OCI-LY3 (cell line): ENCODE results near the gene BEAN1.

Experiments used
- H2AFZ ChIP-seq: fragments of 200-600, 300-600 bp; shearing (Covaris generic); 2 replicates; pipeline ENCODE4 v1.6.0; 2014; ENCODE audit warnings: antibody characterized with exemption, low read depth, low read length
- H3K27ac ChIP-seq: fragments of 200-600, 300-600 bp; sonication (generic); 2 replicates; pipeline ENCODE4 v1.5.1; 2014; ENCODE audit warnings: mild to moderate bottlenecking, low read length, moderate library complexity, mixed read lengths
- H3K27me3 ChIP-seq: fragments of 200-600, 300-600 bp; sonication (generic); 2 replicates; pipeline ENCODE4 v1.6.1; 2014; ENCODE audit warnings: low read depth, low read length, mixed read lengths
- H3K36me3 ChIP-seq: fragments of 200-600, 300-600 bp; sonication (generic); replicated peaks from 2 replicates; pipeline ENCODE3; 2014; ENCODE audit warnings: low read depth, low read length, mixed read lengths
- H3K4me1 ChIP-seq: fragments of 300-600, 200-600 bp; sonication (generic); 2 replicates; pipeline ENCODE4 v1.6.1; 2014; ENCODE audit warnings: low read length, mixed read lengths
- H3K4me2 ChIP-seq: fragments of 200-600, 300-600 bp; sonication (generic); 2 replicates; pipeline ENCODE4 v1.6.1; 2014; ENCODE audit warnings: low read length, mixed read lengths
- H3K4me3 ChIP-seq: fragments of 300-600, 200-600 bp; sonication (generic); 2 replicates; pipeline ENCODE4 v1.5.1; 2014; ENCODE audit warnings: antibody characterized with exemption, mild to moderate bottlenecking, low read length, moderate library complexity
- H3K79me2 ChIP-seq: fragments of 300-600, 200-600 bp; shearing (Covaris generic); 2 replicates; pipeline ENCODE4 v1.6.1; 2014; ENCODE audit warnings: mild to moderate bottlenecking, low read length, mixed read lengths
- H3K9ac ChIP-seq: fragments of 300-600, 200-600 bp; shearing (Covaris generic); 2 replicates; pipeline ENCODE4 v1.6.0; 2014; ENCODE audit warnings: mild to moderate bottlenecking, low read length, moderate library complexity
- H3K9me3 ChIP-seq: fragments of 200-600, 300-600 bp; shearing (Covaris generic); 2 replicates; pipeline ENCODE4 v1.6.1; 2014; ENCODE audit warnings: low read length, mixed read lengths; ENCODE audit not compliant: insufficient read depth
- H4K20me1 ChIP-seq: fragments of 200-600, 300-600 bp; sonication (generic); 2 replicates; pipeline ENCODE4 v1.6.1; 2016; ENCODE audit warnings: low read length, mixed read lengths; ENCODE audit not compliant: insufficient read depth
- EZH2phosphoT487 ChIP-seq: fragments of 200-600 bp; shearing (Covaris generic); IDR thresholded peaks from 2 replicates; pipeline ENCODE4 v1.6.1; 2018; ENCODE audit warnings: antibody characterized with exemption, mixed run types, low read depth
- TF ChIP-seq, protein P1 (sequence below): fragments of 200-600, 300-600 bp; sonication (generic); IDR thresholded peaks from 2 replicates; pipeline ENCODE4 v1.5.1; 2014; ENCODE audit warnings: antibody characterized with exemption, low read length, low read depth

The BEAN1 gene

DNA sequence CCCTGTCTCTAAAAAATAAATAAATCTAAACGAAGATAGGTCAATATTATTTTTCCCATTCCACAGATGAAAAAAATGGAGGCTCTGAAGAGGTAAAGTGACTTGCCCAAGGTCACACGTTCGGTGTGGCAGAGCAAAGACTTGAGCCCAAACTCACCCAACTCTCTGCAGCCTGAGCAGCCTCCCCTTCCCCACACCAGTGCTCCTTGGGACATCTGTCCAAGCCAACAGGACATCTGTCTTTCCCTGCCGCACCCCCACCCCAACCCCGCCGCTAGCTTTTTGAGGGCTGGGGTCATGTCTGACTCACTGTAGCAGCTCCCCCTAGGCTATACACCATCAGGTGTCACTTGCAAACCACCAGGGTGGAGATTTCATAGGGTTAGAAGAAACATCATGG, 5.2 kb upstream of the BEAN1 start:
- H3K4me3 ChIP-seq = no peak overlapping the region
- no peaks in the 10 kb centered on the region for H3K9me3 ChIP-seq
- no peak overlapping the region for H2AFZ ChIP-seq
- H3K4me2 ChIP-seq = no peak overlapping the region
- peaks cover 11% of the 10 kb centered on the region for H3K4me1 ChIP-seq
- H3K79me2 ChIP-seq = no peaks in the 10 kb centered on the region
- H4K20me1 ChIP-seq = no peaks in the 10 kb centered on the region
- peaks cover 6% of the 10 kb centered on the region; the same call in 1 of the 2 replicates for H3K27me3 ChIP-seq
- TF ChIP-seq, protein P1, sequence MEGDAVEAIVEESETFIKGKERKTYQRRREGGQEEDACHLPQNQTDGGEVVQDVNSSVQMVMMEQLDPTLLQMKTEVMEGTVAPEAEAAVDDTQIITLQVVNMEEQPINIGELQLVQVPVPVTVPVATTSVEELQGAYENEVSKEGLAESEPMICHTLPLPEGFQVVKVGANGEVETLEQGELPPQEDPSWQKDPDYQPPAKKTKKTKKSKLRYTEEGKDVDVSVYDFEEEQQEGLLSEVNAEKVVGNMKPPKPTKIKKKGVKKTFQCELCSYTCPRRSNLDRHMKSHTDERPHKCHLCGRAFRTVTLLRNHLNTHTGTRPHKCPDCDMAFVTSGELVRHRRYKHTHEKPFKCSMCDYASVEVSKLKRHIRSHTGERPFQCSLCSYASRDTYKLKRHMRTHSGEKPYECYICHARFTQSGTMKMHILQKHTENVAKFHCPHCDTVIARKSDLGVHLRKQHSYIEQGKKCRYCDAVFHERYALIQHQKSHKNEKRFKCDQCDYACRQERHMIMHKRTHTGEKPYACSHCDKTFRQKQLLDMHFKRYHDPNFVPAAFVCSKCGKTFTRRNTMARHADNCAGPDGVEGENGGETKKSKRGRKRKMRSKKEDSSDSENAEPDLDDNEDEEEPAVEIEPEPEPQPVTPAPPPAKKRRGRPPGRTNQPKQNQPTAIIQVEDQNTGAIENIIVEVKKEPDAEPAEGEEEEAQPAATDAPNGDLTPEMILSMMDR = no peak
- no peak for TF ChIP-seq EZH2phosphoT487
- H3K9ac ChIP-seq = no peak overlapping the region
- no peak overlapping the region for H3K27ac ChIP-seq
- H3K36me3 ChIP-seq = no peaks in the 10 kb centered on the region

DNA sequence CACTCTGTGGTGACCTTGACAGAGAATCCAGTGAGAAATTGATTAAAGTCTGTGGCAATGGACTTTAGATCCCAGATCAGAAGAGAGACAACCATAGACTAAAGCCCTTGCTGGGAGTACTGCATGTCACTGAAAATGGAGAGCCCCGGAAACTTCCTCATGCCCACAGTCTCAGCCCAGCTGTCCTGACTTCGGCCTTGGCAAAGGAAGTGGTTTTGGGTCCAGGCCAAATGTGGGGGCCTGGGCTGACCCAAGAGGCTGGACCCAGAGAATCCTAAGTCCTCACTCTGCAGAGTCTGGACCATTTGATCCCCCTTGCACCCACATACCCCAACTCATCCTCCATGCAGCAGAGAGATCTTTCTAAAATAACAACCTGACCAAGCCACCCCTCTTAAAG, 4.7 kb upstream of the BEAN1 start:
- TF ChIP-seq, protein P1 = no peak
- no peak for TF ChIP-seq EZH2phosphoT487
- no peak overlapping the region for H3K4me3 ChIP-seq
- H3K27me3 ChIP-seq = peaks cover 6% of the 10 kb centered on the region; the same call in 1 of the 2 replicates

DNA sequence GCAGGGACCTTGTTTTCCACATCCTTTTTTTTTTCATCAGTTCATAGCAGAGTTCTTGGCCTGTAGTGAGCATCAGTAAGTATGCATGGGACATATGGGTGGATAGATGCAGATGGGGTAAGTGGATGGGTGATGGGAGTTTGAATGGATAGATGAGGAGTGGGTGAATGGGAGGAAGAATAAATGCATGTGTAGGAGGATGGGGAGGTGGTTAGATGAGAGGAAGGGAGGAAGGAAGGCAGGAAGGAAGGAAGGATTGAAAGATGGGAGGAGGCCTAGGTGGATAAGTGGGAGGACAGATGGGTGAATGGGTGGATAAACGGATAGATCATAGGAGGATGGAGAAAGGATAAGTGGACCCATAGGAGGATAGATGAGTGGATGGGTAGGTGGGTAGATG, 3.9 kb upstream of the BEAN1 start:
- Histone ChIP-seq H2AFZ (no peak overlapping the region), H3K27ac (no peak overlapping the region), H3K79me2 (no peaks in the 10 kb centered on the region), H4K20me1 (no peaks in the 10 kb centered on the region), H3K36me3 (no peaks in the 10 kb centered on the region), H3K4me3 (no peak overlapping the region), H3K4me1 (peaks cover 6% of the 10 kb centered on the region), H3K4me2 (no peak overlapping the region), H3K9me3 (no peaks in the 10 kb centered on the region), H3K9ac (no peak overlapping the region), H3K27me3 (peaks cover 6% of the 10 kb centered on the region; the same call in 1 of the 2 replicates)
- TF ChIP-seq, protein P1 = no peak
- TF ChIP-seq EZH2phosphoT487 = no peak

More for the DNA sequence above, 4.7 kb upstream of the BEAN1 start:
- Histone ChIP-seq H3K9ac (no peak overlapping the region), H3K9me3 (no peaks in the 10 kb centered on the region), H3K79me2 (no peaks in the 10 kb centered on the region), H3K27ac (no peak overlapping the region), H3K4me2 (no peak overlapping the region), H3K4me1 (peaks cover 11% of the 10 kb centered on the region), H3K36me3 (no peaks in the 10 kb centered on the region), H4K20me1 (no peaks in the 10 kb centered on the region), H2AFZ (no peak overlapping the region)

- H3K9ac ChIP-seq = no peak overlapping the region
- H3K27me3 ChIP-seq = peaks cover 5% of the 10 kb centered on the region; the same call in 1 of the 2 replicates
- no peak overlapping the region for H2AFZ ChIP-seq
- no peaks in the 10 kb centered on the region for H3K79me2 ChIP-seq
- no peaks in the 10 kb centered on the region for H3K4me1 ChIP-seq
- H3K36me3 ChIP-seq = no peaks in the 10 kb centered on the region
- no peak overlapping the region for H3K4me3 ChIP-seq
- no peak overlapping the region for H3K27ac ChIP-seq
- H4K20me1 ChIP-seq = no peaks in the 10 kb centered on the region
- no peak overlapping the region for H3K4me2 ChIP-seq
- TF ChIP-seq, protein P1 = no peak
- TF ChIP-seq EZH2phosphoT487 = no peak
- no peaks in the 10 kb centered on the region for H3K9me3 ChIP-seq
These were observed 1.4 kb upstream of the BEAN1 start for GRCh38 chr16:66425651-66426050.
